GM10266 (cell line): Measurements from ENCODE around the gene LDLRAD2.
A peak's percentile ranks its signal among the peaks of the same experiment; 100 is the strongest.

Experiments used
- DNase-seq: peaks from one replicate; pipeline ENCODE4 v3.0.0; 2012; ENCODE audit errors: extremely low spot score
- CTCF ChIP-seq: IDR thresholded peaks from 2 replicates; pipeline ENCODE4 v1.5.1; 2012; ENCODE audit warnings: mild to moderate bottlenecking, low read depth; ENCODE audit not compliant: control insufficient read depth, insufficient read depth; ENCODE audit errors: missing control alignments

The LDLRAD2 gene

GRCh38 chr1:21814981-21815582 is 3.0 kb downstream of the LDLRAD2 start:
- TF ChIP-seq CTCF, result no peak
- DNase-seq, result peak; percentile 12

- peak; percentile 17 for DNase-seq
- TF ChIP-seq CTCF, result no peak
These were observed 3.8 kb downstream of the LDLRAD2 start for GRCh38 chr1:21815724-21816321.

GRCh38 chr1:21816602-21817302 is 4.7 kb downstream of the LDLRAD2 start:
- DNase-seq, result peak; percentile 16
- no peak for TF ChIP-seq CTCF

- TF ChIP-seq CTCF, result no peak
- peak; percentile 92 for DNase-seq
These were observed 6.6 kb downstream of the LDLRAD2 start for GRCh38 chr1:21818656-21819055.

- no peak for DNase-seq
- no peak for TF ChIP-seq CTCF
These were observed 8.7 kb downstream of the LDLRAD2 start for GRCh38 chr1:21820597-21821232.

GRCh38 chr1:21821385-21822019 is 9.4 kb downstream of the LDLRAD2 start:
- no peak for TF ChIP-seq CTCF
- no peak for DNase-seq

- DNase-seq, result no peak
- TF ChIP-seq CTCF, result no peak
These were observed 10.3 kb downstream of the LDLRAD2 start for GRCh38 chr1:21822349-21822748.
